GM18499 (cell line): ENCODE results near the gene SLC43A3.
"Not testable (repeated sequence)": the region's sequence is repeated elsewhere in the genome, so short reads cannot be mapped to it uniquely, and the experiment has no call there.

ENCODE experiments used
- ATAC-seq: cut with Tn5 transposase; IDR thresholded peaks from one replicate; pipeline ENCODE4 v1.9.1; 2021; ENCODE audit warnings: moderate number of reproducible peaks; ENCODE audit not compliant: insufficient read depth, unreplicated experiment

Gene SLC43A3

GRCh38 chr11:57407941-57408475 lies 18.9 kb downstream of the SLC43A3 start:
- no peak for ATAC-seq

DNA sequence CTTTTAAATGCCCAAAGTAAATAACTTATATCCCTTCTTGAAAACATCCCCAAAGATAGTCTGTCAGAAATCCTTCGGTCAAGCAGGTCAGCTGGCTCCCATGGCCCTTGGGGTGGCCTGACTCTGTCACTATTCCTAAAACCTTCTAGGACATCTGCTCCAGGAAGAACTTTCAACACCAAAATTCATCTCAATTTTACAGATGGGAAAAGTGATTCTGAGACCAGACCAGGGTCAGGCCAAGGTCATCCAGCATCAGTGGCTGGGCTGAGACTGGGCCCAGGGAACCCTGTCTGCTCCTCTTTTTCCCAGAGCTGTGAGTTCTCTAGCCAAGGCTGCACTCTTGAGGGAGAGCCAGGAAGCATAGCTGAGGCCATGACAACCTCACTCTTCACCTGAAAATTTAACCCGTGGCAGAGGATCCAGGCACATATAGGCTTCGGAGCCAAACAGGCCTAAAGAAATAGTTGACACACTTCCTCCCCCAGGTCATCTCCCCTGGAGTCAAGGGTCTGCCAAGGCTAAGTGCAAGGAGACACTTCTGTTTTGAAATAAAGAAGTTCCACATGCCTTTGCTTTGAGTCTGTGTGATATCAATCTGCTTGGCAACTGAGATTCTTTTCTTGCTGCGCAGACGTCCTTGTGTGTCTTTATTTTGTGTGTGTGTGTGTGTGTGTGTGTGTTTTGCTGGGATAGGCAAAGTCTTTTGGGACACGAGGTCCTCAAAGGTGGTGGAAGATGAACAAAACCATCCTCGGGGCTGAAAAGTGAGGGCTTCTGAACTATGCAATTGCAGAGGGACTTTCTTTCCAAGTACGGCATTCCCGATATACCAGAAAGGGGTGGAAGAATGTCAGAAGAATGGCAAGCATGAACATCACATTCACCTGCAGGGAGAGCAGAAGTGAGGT lies 19.7 kb downstream of the SLC43A3 start:
- no peak for ATAC-seq

GRCh38 chr11:57406337-57406904 lies 20.5 kb downstream of the SLC43A3 start:
- peak; percentile 74 for ATAC-seq

DNA sequence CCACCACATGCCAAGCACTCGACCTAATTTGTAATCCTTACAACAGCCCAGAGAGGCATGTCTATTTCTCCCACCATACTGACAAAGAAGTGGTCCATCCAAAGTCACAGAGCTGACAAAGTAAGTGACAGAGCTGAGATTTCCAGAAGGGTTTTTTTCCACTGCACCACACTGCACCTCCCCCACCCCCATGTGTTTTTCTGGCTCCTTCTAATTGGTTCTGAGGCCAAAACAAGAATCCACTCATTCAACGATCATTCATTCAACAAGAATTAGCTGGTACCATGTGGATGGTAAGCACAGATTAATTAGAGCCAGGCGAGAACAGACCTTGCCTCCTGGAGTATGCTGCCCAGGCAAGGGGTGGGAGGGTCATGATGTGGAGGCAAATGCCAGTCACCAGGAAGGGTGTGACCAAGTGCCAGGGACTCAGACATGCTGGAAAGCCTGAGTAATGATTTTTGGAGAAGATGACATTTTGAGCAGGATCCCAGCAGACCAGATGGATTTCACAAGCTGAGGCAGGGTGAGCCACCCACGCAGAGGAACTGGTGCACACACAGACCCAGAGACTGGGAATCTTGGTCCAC lies 21.6 kb downstream of the SLC43A3 start:
- ATAC-seq, result no peak

- ATAC-seq, result no peak
Measured at GRCh38 chr11:57403802-57404147, 23.1 kb downstream of the SLC43A3 start.

- ATAC-seq, result not testable (repeated sequence)
Measured at GRCh38 chr11:57403003-57403801, 23.7 kb downstream of the SLC43A3 start.

GRCh38 chr11:57402188-57403002 lies 24.5 kb downstream of the SLC43A3 start:
- ATAC-seq, result no peak

GRCh38 chr11:57399972-57400578 lies 26.8 kb downstream of the SLC43A3 start:
- no peak for ATAC-seq

DNA sequence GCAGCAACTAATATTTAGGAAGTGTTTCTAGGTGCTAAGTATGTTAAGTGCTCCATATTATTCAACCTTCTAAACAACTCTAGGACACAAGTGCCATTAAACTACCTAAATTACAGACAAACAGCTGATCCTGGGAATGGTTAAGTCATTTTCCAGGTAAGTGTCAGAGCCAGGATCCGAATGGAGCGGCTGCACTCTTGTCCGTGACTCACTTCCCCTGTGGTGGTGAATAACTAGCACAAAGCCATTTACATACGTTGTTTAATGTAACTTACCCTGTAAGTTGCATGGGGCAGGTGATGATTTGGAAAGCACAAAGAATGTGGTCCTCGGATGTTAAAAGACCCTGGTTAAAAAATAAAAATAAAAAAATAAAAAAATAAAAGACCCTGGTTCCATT lies 27.7 kb downstream of the SLC43A3 start:
- ATAC-seq, result no peak

- no peak for ATAC-seq
Measured at GRCh38 chr11:57397394-57397990, 29.4 kb downstream of the SLC43A3 start.

DNA sequence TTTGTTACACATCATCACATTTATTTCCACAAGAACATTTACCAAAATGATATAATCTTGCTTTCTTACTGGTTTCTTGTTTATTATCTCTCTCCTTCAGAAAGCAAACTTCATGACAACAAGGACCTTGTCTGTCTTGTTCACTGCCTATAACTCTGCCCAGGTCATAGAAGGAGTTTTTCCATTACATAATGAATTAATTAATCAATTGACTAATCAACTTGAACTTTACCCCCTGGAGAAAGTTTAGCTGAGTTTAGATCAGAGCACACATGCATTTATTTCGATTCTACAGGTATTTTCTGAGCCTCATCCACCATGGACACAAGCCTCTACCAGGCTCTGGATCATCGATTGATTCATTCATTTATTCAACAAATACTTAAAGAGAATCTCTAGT lies 30.2 kb downstream of the SLC43A3 start:
- no peak for ATAC-seq

DNA sequence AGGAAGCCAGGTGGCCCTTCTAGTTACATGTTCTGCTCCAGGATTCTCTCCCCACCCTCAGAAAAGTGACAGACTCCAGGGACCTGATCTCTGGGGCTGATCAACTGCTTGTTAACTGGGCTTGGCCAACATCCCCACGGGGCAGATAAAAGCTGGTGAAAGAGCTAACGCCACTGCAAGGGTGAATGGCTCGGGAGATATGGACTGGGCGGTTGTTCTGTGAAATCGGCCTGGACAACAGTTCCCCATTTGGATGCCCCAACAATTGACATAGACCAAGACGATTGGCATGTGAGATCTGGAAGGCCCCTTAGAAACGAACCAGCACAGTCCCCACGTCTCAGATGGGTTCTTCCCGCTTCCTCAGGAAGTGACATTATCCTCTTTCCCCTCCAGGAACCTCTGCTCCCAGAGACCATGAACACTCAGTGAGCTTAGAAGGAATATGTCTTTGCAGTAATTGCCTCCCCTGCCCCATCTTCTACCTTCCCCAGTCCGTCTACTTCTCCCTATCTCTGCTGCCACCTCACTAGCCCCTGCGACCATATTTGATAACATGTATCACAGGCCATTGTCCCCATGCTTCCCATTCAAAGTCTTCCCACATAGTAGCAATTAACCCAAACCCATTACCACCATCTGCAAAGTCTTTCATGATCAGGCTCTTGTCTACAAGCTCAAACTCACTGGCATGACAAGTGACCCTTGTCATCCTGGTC lies 30.9 kb downstream of the SLC43A3 start:
- no peak for ATAC-seq

- ATAC-seq, result no peak
Measured at GRCh38 chr11:57394203-57394965, 32.5 kb downstream of the SLC43A3 start.

- no peak for ATAC-seq
Measured at GRCh38 chr11:57392763-57393105, 34.2 kb downstream of the SLC43A3 start.

DNA sequence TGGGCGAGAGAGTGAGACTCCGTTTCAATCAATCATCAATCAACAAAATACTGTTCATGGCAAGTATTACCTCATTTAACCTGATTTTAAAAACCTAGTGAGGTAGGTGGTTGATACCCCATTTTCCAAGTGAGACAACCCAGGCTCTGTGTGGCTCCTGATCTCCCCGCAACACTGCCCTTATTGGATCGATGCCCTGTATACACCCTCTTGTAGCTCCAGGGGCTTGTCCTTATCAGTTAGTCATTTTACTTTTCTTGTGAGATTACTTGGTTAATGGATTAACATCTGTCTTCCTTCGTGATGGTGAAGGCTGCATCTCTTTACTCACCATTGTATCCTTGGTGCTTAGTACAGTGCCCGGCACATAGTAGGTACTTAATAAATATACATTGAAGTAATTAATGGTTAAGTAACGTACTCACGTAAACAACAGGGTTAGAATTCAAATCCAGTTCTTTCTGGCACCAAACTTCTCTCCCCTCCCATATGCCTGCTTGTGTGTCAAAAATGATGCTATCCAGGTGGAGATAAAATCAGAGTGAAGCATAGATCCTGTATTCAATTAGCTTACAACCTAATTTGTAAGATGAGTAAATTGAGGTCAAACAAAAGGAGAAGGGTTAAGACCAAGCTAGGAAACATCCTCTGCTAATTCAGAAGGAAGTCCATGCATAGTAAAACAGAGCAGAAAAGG lies 34.7 kb downstream of the SLC43A3 start:
- no peak for ATAC-seq

DNA sequence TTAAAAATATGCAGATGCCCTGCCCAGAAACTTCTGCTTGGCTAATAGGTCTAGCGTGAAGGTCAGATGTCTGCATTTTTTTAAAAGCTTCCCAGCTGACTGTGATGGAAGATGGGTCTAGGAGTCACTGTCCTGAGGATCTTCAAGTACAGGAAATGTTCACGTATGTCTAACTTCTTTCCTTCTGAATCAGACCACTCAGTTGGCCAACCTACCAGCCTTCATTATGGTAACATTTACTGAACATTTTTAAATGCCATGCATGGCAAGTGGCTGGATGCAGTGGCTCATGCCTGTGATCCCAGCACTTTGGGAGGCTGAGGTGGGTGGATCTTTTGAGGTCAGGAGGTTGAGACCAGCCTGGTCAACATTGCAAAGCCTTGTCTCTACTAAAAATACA lies 35.4 kb downstream of the SLC43A3 start:
- no peak for ATAC-seq

GRCh38 chr11:57391111-57391510 lies 35.8 kb downstream of the SLC43A3 start:
- no peak for ATAC-seq
